HepG2 (cell line): ENCODE data around the gene ANKFY1. TPM values are rescaled to one million over a fixed set of nuclear protein-coding genes. Genes with fewer than 3 reads are reported as not detected.

Experiments used
- E2F2 ChIP-seq: sonication (generic); formaldehyde crosslinking; IDR thresholded peaks from 2 replicates; pipeline ENCODE4 v1.4.0; 2020; ENCODE audit warnings: missing genetic modification reagents, borderline replicate concordance
- ELF1 ChIP-seq: sonication (generic); formaldehyde crosslinking; IDR thresholded peaks from 2 replicates; pipeline ENCODE4 v1.4.0; 2020; ENCODE audit warnings: missing genetic modification reagents
- FOXM1 ChIP-seq: sonication (generic); formaldehyde crosslinking; IDR thresholded peaks from 2 replicates; pipeline ENCODE4 v1.5.0; 2020; ENCODE audit warnings: missing genetic modification reagents
- KMT2B ChIP-seq: IDR thresholded peaks from 2 replicates; pipeline ENCODE4 v1.6.1; 2016; ENCODE audit warnings: missing genetic modification reagents, missing compliant biosample characterization
- NFKBIZ ChIP-seq: IDR thresholded peaks from 2 replicates; pipeline ENCODE4 v1.6.1; 2018; ENCODE audit warnings: missing genetic modification reagents, missing compliant biosample characterization
- NR2F6 ChIP-seq, 2 experiments: IDR thresholded peaks; 2 replicates each; pipeline ENCODE4 v1.6.1; 2016; ENCODE audit warnings: antibody characterized with exemption in 1 of 2, mild to moderate bottlenecking in 1 of 2
- SNRNP70 ChIP-seq: fragments of 200-400 bp; formaldehyde crosslinking; IDR thresholded peaks from 2 replicates; pipeline ENCODE4 v1.6.1; 2017; ENCODE audit warnings: mild to moderate bottlenecking, low read depth, low read length, moderate library complexity
- SOX13 ChIP-seq, 3 experiments: fragments of 450-650 bp in 1 of 3; sonication (generic) in 1 of 3; formaldehyde crosslinking in 1 of 3; IDR thresholded peaks in 2 of 3; conservative IDR thresholded peaks in 1 of 3; 2 replicates each; pipeline versions ENCODE4 v1.5.0 to v1.6.1; 2016 to 2020; ENCODE audit warnings: antibody characterized with exemption in 1 of 3, mild to moderate bottlenecking in 1 of 3, missing compliant biosample characterization in 1 of 3, missing genetic modification reagents in 1 of 3, moderate library complexity in 1 of 3
- SP1 ChIP-seq, 2 experiments: fragments of 450-650 bp in 1 of 2; sonication (generic) in 1 of 2; formaldehyde crosslinking in 1 of 2; IDR thresholded peaks; 2 replicates each; pipeline versions ENCODE4 v1.4.0 to v1.6.1; 2016 to 2020; ENCODE audit warnings: missing genetic modification reagents in 1 of 2
- ZNF124 ChIP-seq: sonication (generic); formaldehyde crosslinking; IDR thresholded peaks from 2 replicates; pipeline ENCODE4 v1.4.0; 2020; ENCODE audit warnings: missing genetic modification reagents
- ZNF18 ChIP-seq: sonication (generic); formaldehyde crosslinking; IDR thresholded peaks from 2 replicates; pipeline ENCODE4 v1.8.0; 2022; ENCODE audit warnings: mild to moderate bottlenecking, missing genetic modification reagents; ENCODE audit not compliant: insufficient replicate concordance
- ZNF451 ChIP-seq: sonication (generic); formaldehyde crosslinking; IDR thresholded peaks from 2 replicates; pipeline ENCODE4 v1.5.0; 2020; ENCODE audit warnings: mild to moderate bottlenecking, missing genetic modification reagents
- polyA plus RNA-seq, 8 experiments: library from polyadenylated mRNA; depleted of rRNA in 3 of 8; stranded (reverse) in 7 of 8; unstranded in 1 of 8; fragments of >200 nt; fragmentation: Illumina TruSeq in 4 of 8; extraction: Trizol in 4 of 8; gene quantifications; 2 replicates each; pipeline versions ENCODE4 v1.2.1 to v1.2.3, GENCODE V29; 2011 to 2016; ENCODE audit warnings: low read depth in 4 of 8, missing spikeins in 1 of 8, mixed read lengths in 1 of 8; ENCODE audit not compliant: insufficient read depth in 1 of 8
- total RNA-seq, 5 experiments: library from RNA; depleted of rRNA; stranded (reverse); fragments of >200 nt; fragmentation: Illumina TruSeq; extraction: Trizol; gene quantifications; 2 replicates each; pipeline ENCODE4 v1.2.3, GENCODE V29; 2016; ENCODE audit warnings: low read depth in 1 of 5
- TF ChIP-seq, protein P1 (sequence below): sonication (generic); formaldehyde crosslinking; IDR thresholded peaks from 2 replicates; pipeline ENCODE4 v1.4.0; 2020; ENCODE audit warnings: mild to moderate bottlenecking, missing genetic modification reagents
- TF ChIP-seq, protein P2 (sequence below): sonication (generic); formaldehyde crosslinking; IDR thresholded peaks from 2 replicates; pipeline ENCODE4 v1.4.0; 2020; ENCODE audit warnings: missing genetic modification reagents
- TF ChIP-seq, protein P3 (sequence below): sonication (generic); formaldehyde crosslinking; IDR thresholded peaks from 2 replicates; pipeline ENCODE4 v1.4.0; 2020; ENCODE audit warnings: missing genetic modification reagents, mild to moderate bottlenecking, borderline replicate concordance

ANKFY1 gene
- total and polyA plus RNA-seq, 2 of the 13 experiments (the other 11 are each of a cell fraction or from before 2014, with no cell fraction given), result 11.9 to 16.8 TPM

GRCh38 chr17:4263282-4264215 lies at the start of gene ANKFY1 (continued):
- TF ChIP-seq ZNF18 (CRISPR knock-in tag) (no peak), ZNF124 (peak; percentile 53; the same call in 1 of the 2 replicates), NR2F6 (IDR thresholded peaks at IDR 0.05) (no peak), NR2F6 (CRISPR knock-in tag; IDR thresholded peaks at IDR 0.05) (0 out of 2 replicates have a peak, but pooled peaks have one; percentile 31), SNRNP70 (no peak), E2F2 (CRISPR knock-in tag) (no peak), SOX13 (IDR thresholded peaks at IDR 0.05) (no peak), SOX13 (CRISPR knock-in tag; conservative IDR thresholded peaks at IDR 0.05 in 1 of 2, IDR thresholded peaks at IDR 0.05 in 1 of 2) (no peak), KMT2B (CRISPR knock-in tag) (peak; percentile 96), SP1 (IDR thresholded peaks at IDR 0.05) (peak; percentile 97), SP1 (CRISPR knock-in tag; IDR thresholded peaks at IDR 0.05) (peak; percentile 66; the same call in 1 of the 2 replicates), ZNF451 (CRISPR knock-in tag) (no peak), ELF1 (peak; percentile 83), FOXM1 (CRISPR knock-in tag) (no peak), NFKBIZ (CRISPR knock-in tag) (no peak; the same call in 1 of the 2 replicates)
- TF ChIP-seq, protein P1, sequence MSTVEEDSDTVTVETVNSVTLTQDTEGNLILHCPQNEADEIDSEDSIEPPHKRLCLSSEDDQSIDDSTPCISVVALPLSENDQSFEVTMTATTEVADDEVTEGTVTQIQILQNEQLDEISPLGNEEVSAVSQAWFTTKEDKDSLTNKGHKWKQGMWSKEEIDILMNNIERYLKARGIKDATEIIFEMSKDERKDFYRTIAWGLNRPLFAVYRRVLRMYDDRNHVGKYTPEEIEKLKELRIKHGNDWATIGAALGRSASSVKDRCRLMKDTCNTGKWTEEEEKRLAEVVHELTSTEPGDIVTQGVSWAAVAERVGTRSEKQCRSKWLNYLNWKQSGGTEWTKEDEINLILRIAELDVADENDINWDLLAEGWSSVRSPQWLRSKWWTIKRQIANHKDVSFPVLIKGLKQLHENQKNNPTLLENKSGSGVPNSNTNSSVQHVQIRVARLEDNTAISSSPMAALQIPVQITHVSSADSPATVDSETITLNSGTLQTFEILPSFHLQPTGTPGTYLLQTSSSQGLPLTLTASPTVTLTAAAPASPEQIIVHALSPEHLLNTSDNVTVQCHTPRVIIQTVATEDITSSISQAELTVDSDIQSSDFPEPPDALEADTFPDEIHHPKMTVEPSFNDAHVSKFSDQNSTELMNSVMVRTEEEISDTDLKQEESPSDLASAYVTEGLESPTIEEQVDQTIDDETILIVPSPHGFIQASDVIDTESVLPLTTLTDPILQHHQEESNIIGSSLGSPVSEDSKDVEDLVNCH (CRISPR knock-in tag), result no peak
- TF ChIP-seq, protein P2, sequence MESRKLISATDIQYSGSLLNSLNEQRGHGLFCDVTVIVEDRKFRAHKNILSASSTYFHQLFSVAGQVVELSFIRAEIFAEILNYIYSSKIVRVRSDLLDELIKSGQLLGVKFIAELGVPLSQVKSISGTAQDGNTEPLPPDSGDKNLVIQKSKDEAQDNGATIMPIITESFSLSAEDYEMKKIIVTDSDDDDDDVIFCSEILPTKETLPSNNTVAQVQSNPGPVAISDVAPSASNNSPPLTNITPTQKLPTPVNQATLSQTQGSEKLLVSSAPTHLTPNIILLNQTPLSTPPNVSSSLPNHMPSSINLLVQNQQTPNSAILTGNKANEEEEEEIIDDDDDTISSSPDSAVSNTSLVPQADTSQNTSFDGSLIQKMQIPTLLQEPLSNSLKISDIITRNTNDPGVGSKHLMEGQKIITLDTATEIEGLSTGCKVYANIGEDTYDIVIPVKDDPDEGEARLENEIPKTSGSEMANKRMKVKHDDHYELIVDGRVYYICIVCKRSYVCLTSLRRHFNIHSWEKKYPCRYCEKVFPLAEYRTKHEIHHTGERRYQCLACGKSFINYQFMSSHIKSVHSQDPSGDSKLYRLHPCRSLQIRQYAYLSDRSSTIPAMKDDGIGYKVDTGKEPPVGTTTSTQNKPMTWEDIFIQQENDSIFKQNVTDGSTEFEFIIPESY, result no peak
- TF ChIP-seq, protein P3, sequence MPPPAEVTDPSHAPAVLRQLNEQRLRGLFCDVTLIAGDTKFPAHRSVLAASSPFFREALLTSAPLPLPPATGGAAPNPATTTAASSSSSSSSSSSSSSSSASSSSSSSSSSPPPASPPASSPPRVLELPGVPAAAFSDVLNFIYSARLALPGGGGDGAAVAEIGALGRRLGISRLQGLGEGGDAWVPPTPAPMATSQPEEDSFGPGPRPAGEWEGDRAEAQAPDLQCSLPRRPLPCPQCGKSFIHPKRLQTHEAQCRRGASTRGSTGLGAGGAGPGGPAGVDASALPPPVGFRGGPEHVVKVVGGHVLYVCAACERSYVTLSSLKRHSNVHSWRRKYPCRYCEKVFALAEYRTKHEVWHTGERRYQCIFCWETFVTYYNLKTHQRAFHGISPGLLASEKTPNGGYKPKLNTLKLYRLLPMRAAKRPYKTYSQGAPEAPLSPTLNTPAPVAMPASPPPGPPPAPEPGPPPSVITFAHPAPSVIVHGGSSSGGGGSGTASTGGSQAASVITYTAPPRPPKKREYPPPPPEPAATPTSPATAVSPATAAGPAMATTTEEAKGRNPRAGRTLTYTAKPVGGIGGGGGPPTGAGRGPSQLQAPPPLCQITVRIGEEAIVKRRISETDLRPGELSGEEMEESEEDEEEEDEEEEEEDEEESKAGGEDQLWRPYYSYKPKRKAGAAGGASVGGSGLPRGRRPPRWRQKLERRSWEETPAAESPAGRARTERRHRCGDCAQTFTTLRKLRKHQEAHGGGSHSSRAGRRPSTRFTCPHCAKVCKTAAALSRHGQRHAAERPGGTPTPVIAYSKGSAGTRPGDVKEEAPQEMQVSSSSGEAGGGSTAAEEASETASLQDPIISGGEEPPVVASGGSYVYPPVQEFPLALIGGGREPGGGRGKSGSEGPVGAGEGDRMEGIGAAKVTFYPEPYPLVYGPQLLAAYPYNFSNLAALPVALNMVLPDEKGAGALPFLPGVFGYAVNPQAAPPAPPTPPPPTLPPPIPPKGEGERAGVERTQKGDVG (CRISPR knock-in tag), result no peak
